DND-41 (cell line): ENCODE results near the gene DDO.

ENCODE experiments used
- ATAC-seq: fragments of 200-7000 bp; cut with Tn5 transposase; 3 replicates; pipeline ENCODE4 v1.9.1; 2021; ENCODE audit warnings: low read depth; ENCODE audit not compliant: insufficient read depth
- DNase-seq: peaks from one replicate; pipeline ENCODE4 v3.0.0-alpha.2; 2020
- H2AFZ ChIP-seq: 2 replicates; pipeline ENCODE4 v1.6.0; 2012; ENCODE audit warnings: low read depth, low read length
- H3K27ac ChIP-seq: 2 replicates; pipeline ENCODE4 v1.5.1; 2012; ENCODE audit warnings: low read length, inconsistent platforms
- H3K27me3 ChIP-seq: fragments of 200-600 bp; sonication (generic); 2 replicates; pipeline ENCODE4 v1.6.0; 2012; ENCODE audit warnings: low read length, mild to moderate bottlenecking, inconsistent platforms; ENCODE audit not compliant: insufficient read depth, poor library complexity
- H3K36me3 ChIP-seq: 2 replicates; pipeline ENCODE4 v1.5.1; 2012; ENCODE audit warnings: low read length, inconsistent platforms; ENCODE audit not compliant: insufficient read depth
- H3K4me1 ChIP-seq: 2 replicates; pipeline ENCODE4 v1.5.1; 2012; ENCODE audit warnings: mild to moderate bottlenecking, low read length; ENCODE audit not compliant: insufficient read depth
- H3K4me2 ChIP-seq: 2 replicates; pipeline ENCODE4 v1.6.0; 2012; ENCODE audit warnings: mild to moderate bottlenecking, moderate library complexity, low read length, inconsistent platforms; ENCODE audit not compliant: insufficient read depth
- H3K4me3 ChIP-seq, 2 experiments: fragments of 200-600 bp in 1 of 2; shearing (Covaris generic) in 1 of 2; 2 replicates each; pipeline ENCODE4 v1.5.1; 2012 to 2016; ENCODE audit warnings: inconsistent platforms in 2 of 2, low read length in 2 of 2, mild to moderate bottlenecking in 2 of 2, low read depth in 1 of 2, moderate library complexity in 1 of 2
- H3K79me2 ChIP-seq: 2 replicates; pipeline ENCODE4 v1.6.0; 2012; ENCODE audit warnings: low read length, inconsistent platforms; ENCODE audit not compliant: insufficient read depth
- H3K9ac ChIP-seq: 2 replicates; pipeline ENCODE4 v1.6.0; 2012; ENCODE audit warnings: low read depth, mild to moderate bottlenecking, inconsistent platforms, low read length, moderate library complexity
- H3K9me3 ChIP-seq: 2 replicates; pipeline ENCODE4 v1.5.1; 2012; ENCODE audit warnings: low read length, moderate library complexity, mild to moderate bottlenecking, inconsistent platforms; ENCODE audit not compliant: insufficient read depth, severe bottlenecking
- H4K20me1 ChIP-seq: 2 replicates; pipeline ENCODE4 v1.6.0; 2012; ENCODE audit warnings: low read length; ENCODE audit not compliant: insufficient read depth
- CTCF ChIP-seq: IDR thresholded peaks from 2 replicates; pipeline ENCODE4 v1.5.1; 2012; ENCODE audit warnings: borderline replicate concordance, low read length, moderate library complexity, mild to moderate bottlenecking; ENCODE audit not compliant: poor library complexity, severe bottlenecking; ENCODE audit errors: extremely low read depth
- EZH2 ChIP-seq: IDR thresholded peaks from 3 replicates; pipeline ENCODE4 v1.6.1; 2012; ENCODE audit warnings: borderline replicate concordance, low read depth, mild to moderate bottlenecking, moderate library complexity, low read length, inconsistent platforms; ENCODE audit not compliant: severe bottlenecking

DDO gene

GRCh38 chr6:110449541-110449895, 34.1 kb upstream of the DDO start:
- no peaks in the 10 kb centered on the region for H3K79me2 ChIP-seq
- H3K36me3 ChIP-seq = no peaks in the 10 kb centered on the region
- H3K4me2 ChIP-seq = no peak overlapping the region
- no peak overlapping the region for H3K4me3 ChIP-seq
- ATAC-seq = no peak
- DNase-seq = no peak
- no peaks in the 10 kb centered on the region for H3K27me3 ChIP-seq
- no peaks in the 10 kb centered on the region for H3K9me3 ChIP-seq
- H4K20me1 ChIP-seq = no peaks in the 10 kb centered on the region
- no peak overlapping the region for H3K9ac ChIP-seq
- no peak overlapping the region for H3K27ac ChIP-seq
- no peaks in the 10 kb centered on the region for H3K4me1 ChIP-seq
- no peak overlapping the region for H2AFZ ChIP-seq
- TF ChIP-seq CTCF = no peak
- no peak for TF ChIP-seq EZH2

- Histone ChIP-seq H3K9me3 (no peaks in the 10 kb centered on the region), H2AFZ (no peak overlapping the region), H3K4me1 (no peaks in the 10 kb centered on the region), H3K79me2 (no peaks in the 10 kb centered on the region), H3K27ac (no peak overlapping the region), H3K27me3 (no peaks in the 10 kb centered on the region), H3K4me2 (no peak overlapping the region), H3K9ac (no peak overlapping the region), H4K20me1 (no peaks in the 10 kb centered on the region), H3K36me3 (no peaks in the 10 kb centered on the region), H3K4me3 (no peak overlapping the region)
- DNase-seq (no peak), ATAC-seq (no peak)
- TF ChIP-seq CTCF (no peak), EZH2 (no peak)
These were observed 33.6 kb upstream of the DDO start for GRCh38 chr6:110448846-110449540.

GRCh38 chr6:110447761-110448160, 32.4 kb upstream of the DDO start:
- DNase-seq = no peak
- H3K79me2 ChIP-seq = no peaks in the 10 kb centered on the region
- H3K9ac ChIP-seq = no peak overlapping the region
- H2AFZ ChIP-seq = no peak overlapping the region
- no peak overlapping the region for H3K27ac ChIP-seq
- no peaks in the 10 kb centered on the region for H3K27me3 ChIP-seq
- no peaks in the 10 kb centered on the region for H4K20me1 ChIP-seq
- H3K9me3 ChIP-seq = no peaks in the 10 kb centered on the region
- H3K4me3 ChIP-seq = no peak overlapping the region
- no peak overlapping the region for H3K4me2 ChIP-seq
- H3K36me3 ChIP-seq = no peaks in the 10 kb centered on the region
- no peak for ATAC-seq
- TF ChIP-seq EZH2 (no peak), CTCF (no peak)
- H3K4me1 ChIP-seq = no peaks in the 10 kb centered on the region

GRCh38 chr6:110446405-110446804, 31.0 kb upstream of the DDO start:
- no peaks in the 10 kb centered on the region for H4K20me1 ChIP-seq
- H3K4me3 ChIP-seq = no peak overlapping the region
- no peaks in the 10 kb centered on the region for H3K4me1 ChIP-seq
- no peaks in the 10 kb centered on the region for H3K9me3 ChIP-seq
- H3K27me3 ChIP-seq = no peaks in the 10 kb centered on the region
- DNase-seq (no peak), ATAC-seq (no peak)
- no peak overlapping the region for H3K4me2 ChIP-seq
- H3K79me2 ChIP-seq = no peaks in the 10 kb centered on the region
- H3K27ac ChIP-seq = no peak overlapping the region
- TF ChIP-seq CTCF (no peak), EZH2 (no peak)
- no peak overlapping the region for H2AFZ ChIP-seq
- no peaks in the 10 kb centered on the region for H3K36me3 ChIP-seq
- H3K9ac ChIP-seq = no peak overlapping the region
